ENCODE measurements around the gene CCDC107.
A peak's percentile ranks its signal among the peaks of the same experiment; 100 is the strongest.

Gene CCDC107

DNA sequence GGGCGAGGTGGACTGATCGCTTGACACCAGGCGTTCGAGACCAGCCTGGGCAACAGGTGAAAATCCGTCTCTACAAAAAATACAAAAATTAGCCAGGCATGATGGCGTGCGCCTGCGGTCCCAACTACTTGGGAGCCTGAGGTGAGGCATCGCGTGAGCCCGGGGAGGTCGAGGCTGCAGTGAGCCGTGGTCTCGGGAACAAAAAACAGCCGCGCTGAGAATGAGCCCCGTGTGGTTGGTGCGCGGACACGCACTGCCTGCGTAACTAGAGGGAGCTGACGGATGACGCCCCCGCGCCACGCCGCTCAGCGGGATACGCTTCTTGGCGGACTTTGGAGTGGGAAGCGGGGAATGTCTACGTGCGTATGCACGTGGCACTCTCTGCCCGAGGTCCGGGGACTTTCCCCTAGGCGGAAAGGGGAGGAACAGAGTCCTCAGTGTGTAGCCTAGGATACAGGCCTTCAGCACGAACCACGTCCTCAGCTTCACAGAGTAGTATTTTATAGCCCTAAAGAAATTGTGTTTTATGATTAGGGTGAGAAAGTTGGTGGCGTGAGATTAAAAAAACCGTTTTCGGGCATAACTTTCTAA, 451 bp upstream of the CCDC107 start, which contains the start of gene RMRP:
RMRP (minus strand) TSS at position 474 of the 591 bp plus-strand sequence.
- in situ Hi-C loops (cut with MboI; ENCODE audit: low sequenced_read_pairs, unreplicated experiment), result no loop called here
- TF ChIP-seq CTCF (IDR thresholded peaks at IDR 0.05; ENCODE audit: borderline replicate concordance, control extremely low read depth, extremely low read depth, insufficient read depth, missing control alignments), result no peak
- DNase-seq (ENCODE audit: low spot score), result peak; percentile 93

GRCh38 chr9:35658968-35659220, 802 bp downstream of the CCDC107 start:
- in situ Hi-C loops (cut with MboI; ENCODE audit: low sequenced_read_pairs, unreplicated experiment), result no loop called here
- no peak for TF ChIP-seq CTCF (IDR thresholded peaks at IDR 0.05; ENCODE audit: borderline replicate concordance, control extremely low read depth, extremely low read depth, insufficient read depth, missing control alignments)
- DNase-seq (ENCODE audit: low spot score), result no peak

GRCh38 chr9:35659340-35659739, 1.2 kb downstream of the CCDC107 start:
- no peak for DNase-seq (ENCODE audit: low spot score)
- no peak for TF ChIP-seq CTCF (IDR thresholded peaks at IDR 0.05; ENCODE audit: borderline replicate concordance, control extremely low read depth, extremely low read depth, insufficient read depth, missing control alignments)
- in situ Hi-C loops (cut with MboI; ENCODE audit: low sequenced_read_pairs, unreplicated experiment), result no loop called here

DNA sequence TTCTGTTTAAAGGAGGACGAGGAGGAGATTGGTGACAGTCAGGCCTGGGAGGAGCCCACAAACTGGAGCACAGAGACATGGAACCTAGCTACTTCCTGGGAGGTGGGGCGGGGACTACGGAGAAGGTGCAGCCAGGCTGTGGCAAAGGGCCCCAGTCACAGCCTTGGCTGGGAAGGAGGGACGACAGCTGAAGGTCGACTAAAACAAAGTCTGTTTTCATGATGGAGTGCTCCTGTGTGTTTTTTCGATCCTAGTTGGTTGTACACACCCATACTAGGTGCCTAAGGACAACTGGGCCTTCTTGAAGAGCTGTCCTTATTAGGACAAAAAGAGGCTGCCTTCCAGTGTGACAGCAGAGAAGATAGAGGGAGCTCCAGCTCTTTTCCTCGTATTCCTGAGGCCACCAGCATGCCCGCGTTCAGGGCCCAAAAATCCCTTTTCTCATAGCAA, 2.9 kb downstream of the CCDC107 start:
- no peak for DNase-seq (ENCODE audit: low spot score)
- TF ChIP-seq CTCF (IDR thresholded peaks at IDR 0.05; ENCODE audit: borderline replicate concordance, control extremely low read depth, extremely low read depth, insufficient read depth, missing control alignments), result peak; percentile 25
- in situ Hi-C loops (cut with MboI; ENCODE audit: low sequenced_read_pairs, unreplicated experiment), result no loop called here

- no peak for TF ChIP-seq CTCF (IDR thresholded peaks at IDR 0.05; ENCODE audit: borderline replicate concordance, control extremely low read depth, extremely low read depth, insufficient read depth, missing control alignments)
- DNase-seq (ENCODE audit: low spot score), result no peak
- in situ Hi-C loops (cut with MboI; ENCODE audit: low sequenced_read_pairs, unreplicated experiment), result no loop called here
Measured at GRCh38 chr9:35661756-35662350, 3.8 kb downstream of the CCDC107 start.

GRCh38 chr9:35662437-35662836, 4.3 kb downstream of the CCDC107 start:
- DNase-seq (ENCODE audit: low spot score), result no peak
- in situ Hi-C loops (cut with MboI; ENCODE audit: low sequenced_read_pairs, unreplicated experiment), result no loop called here
- no peak for TF ChIP-seq CTCF (IDR thresholded peaks at IDR 0.05; ENCODE audit: borderline replicate concordance, control extremely low read depth, extremely low read depth, insufficient read depth, missing control alignments)
